Endothelial cell of umbilical vein (primary cell): ENCODE data around the gene SGSM2. TPM values are rescaled to one million over a fixed set of nuclear protein-coding genes. Genes with fewer than 3 reads are reported as not detected.

Experiments used
- BruUV-seq: library from RNA; stranded (reverse); fragments of 400-500 nt; replicated peaks from 2 replicates; lab custom pipeline; 2021; lab: Mats Ljungman, UMichigan
- CTCF ChIA-PET: fragments of 300-600, 350-600 bp; sonication (Branson Sonifier 250); formaldehyde crosslinking; loops from one replicate; lab custom pipeline; 2021; ENCODE audit warnings: antibody characterized with exemption, inconsistent platforms; lab: Charles Lee
- POLR2A ChIA-PET: fragments of 300-600, 350-600 bp; sonication (Branson Sonifier 250); formaldehyde crosslinking; loops from one replicate; lab custom pipeline; 2021; ENCODE audit warnings: antibody characterized with exemption, inconsistent platforms; lab: Charles Lee
- DNase-seq: peaks from one replicate; pipeline ENCODE4 v3.0.0-alpha.2; 2011; ENCODE audit warnings: low read depth, low spot score
- FAIRE-seq: peaks from 2 replicates; lab custom pipeline; 2011; peaks lifted over from hg19 to GRCh38; lab: Jason Lieb, UNC
- H2AFZ ChIP-seq: 2 replicates; pipeline ENCODE4 v1.6.0; 2012; ENCODE audit warnings: low read depth, low read length, control low read depth, inconsistent platforms
- H3K27ac ChIP-seq: 2 replicates; pipeline ENCODE4 v1.5.1; 2011; ENCODE audit warnings: low read depth, mild to moderate bottlenecking, control low read depth, low read length, moderate library complexity; ENCODE audit not compliant: insufficient read depth
- H3K27me3 ChIP-seq, 2 experiments: 2 replicates each; pipeline versions ENCODE4 v1.6.0 to v1.6.1; 2011; ENCODE audit warnings: low read length in 2 of 2, mixed read lengths in 1 of 2; ENCODE audit not compliant: control insufficient read depth in 2 of 2, insufficient read depth in 2 of 2
- H3K36me3 ChIP-seq, 2 experiments: 2 replicates in 1 of 2; 3 replicates in 1 of 2; pipeline ENCODE4 v1.5.1; 2011; ENCODE audit warnings: low read length in 2 of 2, mild to moderate bottlenecking in 1 of 2, moderate library complexity in 1 of 2; ENCODE audit not compliant: control insufficient read depth in 2 of 2, insufficient read depth in 2 of 2; ENCODE audit errors: extremely low read depth in 1 of 2
- H3K4me1 ChIP-seq: 3 replicates; pipeline ENCODE4 v1.5.1; 2011; ENCODE audit warnings: mild to moderate bottlenecking, low read length; ENCODE audit not compliant: control insufficient read depth, insufficient read depth; ENCODE audit errors: extremely low read depth
- H3K4me2 ChIP-seq: 2 replicates; pipeline ENCODE4 v1.6.1; 2011; ENCODE audit warnings: low read length, control low read depth, mixed read lengths; ENCODE audit not compliant: insufficient read depth
- H3K4me3 ChIP-seq, 3 experiments: fragments of 200-600 bp in 1 of 3; sonication (generic), shearing (Covaris generic) in 1 of 3; replicated peaks in 1 of 3; 2 replicates each; pipeline ENCODE4 v1.5.1; 2011 to 2016; ENCODE audit warnings: control low read depth in 3 of 3, low read length in 3 of 3, mild to moderate bottlenecking in 2 of 3, inconsistent platforms in 1 of 3, low read depth in 1 of 3, moderate library complexity in 1 of 3; ENCODE audit not compliant: insufficient read depth in 1 of 3
- H3K79me2 ChIP-seq: 2 replicates; pipeline ENCODE4 v1.6.0; 2012; ENCODE audit warnings: low read length, inconsistent platforms; ENCODE audit not compliant: control insufficient read depth, insufficient read depth
- H3K9ac ChIP-seq: replicated peaks from 2 replicates; pipeline ENCODE3; 2011; ENCODE audit warnings: low read length, control low read depth; ENCODE audit not compliant: insufficient read depth; ENCODE audit errors: extremely low read depth
- H3K9me1 ChIP-seq: replicated peaks from 3 replicates; pipeline ENCODE4 v1.6.0; 2011; ENCODE audit warnings: mild to moderate bottlenecking, low read length; ENCODE audit not compliant: control insufficient read depth, insufficient read depth; ENCODE audit errors: extremely low read depth
- H3K9me3 ChIP-seq: replicated peaks from 2 replicates; pipeline ENCODE4 v1.5.1; 2012; ENCODE audit warnings: low read length, inconsistent platforms; ENCODE audit not compliant: control insufficient read depth, insufficient read depth
- H4K20me1 ChIP-seq: replicated peaks from 2 replicates; pipeline ENCODE3; 2011; ENCODE audit warnings: mild to moderate bottlenecking, low read length; ENCODE audit not compliant: control insufficient read depth, insufficient read depth; ENCODE audit errors: extremely low read depth
- CTCF ChIP-seq, 2 donors: IDR thresholded peaks; 1 replicate in 1 of 2; 2 replicates in 1 of 2; pipeline ENCODE4 v1.5.1; 2011; ENCODE audit warnings: low read length in 2 of 2, mild to moderate bottlenecking in 2 of 2, moderate library complexity in 2 of 2, control low read depth in 1 of 2, inconsistent platforms in 1 of 2, low read depth in 1 of 2; ENCODE audit not compliant: insufficient read depth in 1 of 2; ENCODE audit errors: extremely low read depth in 1 of 2
- EZH2 ChIP-seq: IDR thresholded peaks from 2 replicates; pipeline ENCODE4 v1.6.1; 2012; ENCODE audit warnings: borderline replicate concordance, low read depth, mild to moderate bottlenecking, moderate library complexity, low read length, inconsistent platforms; ENCODE audit not compliant: severe bottlenecking
- FOS ChIP-seq: IDR thresholded peaks from 2 replicates; pipeline ENCODE4 v1.6.1; 2011; ENCODE audit warnings: mild to moderate bottlenecking, low read length, moderate library complexity, borderline replicate concordance; ENCODE audit not compliant: insufficient read depth
- GATA2 ChIP-seq: IDR thresholded peaks from 2 replicates; pipeline ENCODE4 v1.7.0; 2011; ENCODE audit warnings: low read depth, mild to moderate bottlenecking, moderate library complexity, mixed read lengths, low read length; ENCODE audit not compliant: insufficient read length, insufficient read depth
- JUN ChIP-seq: IDR thresholded peaks from 2 replicates; pipeline ENCODE4 v1.6.1; 2011; ENCODE audit warnings: borderline replicate concordance, low read depth; ENCODE audit not compliant: insufficient read length, insufficient read depth
- MAX ChIP-seq: IDR thresholded peaks from 2 replicates; pipeline ENCODE4 v1.6.1; 2011; ENCODE audit not compliant: insufficient read depth, insufficient read length
- MYC ChIP-seq: IDR thresholded peaks from one replicate; pipeline ENCODE4 v1.6.1; 2011; ENCODE audit warnings: mild to moderate bottlenecking, low read depth, low read length
- POLR2A ChIP-seq: IDR thresholded peaks from 2 replicates; pipeline ENCODE4 v1.6.1; 2012; ENCODE audit warnings: low read depth, mild to moderate bottlenecking, control low read depth, low read length
- POLR2AphosphoS5 ChIP-seq: IDR thresholded peaks from 2 replicates; pipeline ENCODE4 v1.6.1; 2012; ENCODE audit warnings: low read depth, mild to moderate bottlenecking, control low read depth, low read length, moderate library complexity; ENCODE audit not compliant: insufficient read depth
- dilution Hi-C: fragments of 300-500 bp; cut with MboI; formaldehyde crosslinking; loops from one replicate; pipeline ENCODE4 v1.15.0; 2019; ENCODE audit warnings: low sequenced_read_pairs; ENCODE audit not compliant: extremely low pct_ligation_motif_present
- intact Hi-C: fragments of 100-400 bp; cut with micrococcal nuclease; formaldehyde crosslinking; loops from one replicate; pipeline ENCODE4 v1.10.0; 2022
- polyA plus RNA-seq, 4 experiments: library from polyadenylated mRNA; depleted of rRNA in 3 of 4; stranded (reverse) in 3 of 4; unstranded in 1 of 4; fragments of >200 nt; gene quantifications; 2 replicates each; pipeline versions ENCODE4 v1.2.1 to v1.2.3, GENCODE V29; 2011 to 2012; ENCODE audit warnings: missing spikeins in 1 of 4
- total RNA-seq: library from RNA; stranded (reverse); gene quantifications from 2 replicates; pipeline ENCODE4 v1.2.3, GENCODE V29; 2021

SGSM2 gene
- total and polyA plus RNA-seq, 2 donors (not counting 3 experiments of a cell fraction or from before 2014, with no cell fraction given), result 61.6 to 94.5 TPM

GRCh38 chr17:2346475-2346874, 9.2 kb downstream of the SGSM2 start:
- intact Hi-C loops, result no loop called here
- Histone ChIP-seq H4K20me1 (no peaks in the 10 kb centered on the region), H3K4me1 (no peaks in the 10 kb centered on the region), H2AFZ (no peak overlapping the region), H3K9ac (no peak overlapping the region), H3K4me3 (no peak overlapping the region), H3K36me3 (peaks cover 0 to 11% of the 10 kb centered on the region in 2 experiments), H3K4me2 (no peak overlapping the region), H3K9me3 (no peaks in the 10 kb centered on the region), H3K79me2 (no peaks in the 10 kb centered on the region), H3K27me3 (no peaks in the 10 kb centered on the region), H3K9me1 (no peaks in the 10 kb centered on the region), H3K27ac (no peak overlapping the region)
- FAIRE-seq, result no peak
- no TSS peak for BruUV-seq
- dilution Hi-C loops, result no loop called here
- POLR2A ChIA-PET, result interaction anchor here (0.7 kb wide), 1 partner anchor 300 kb away, joined by 4 read pairs; no protein-coding TSS in a partner anchor
- no peak for TF ChIP-seq FOS
- no peak for TF ChIP-seq CTCF (IDR thresholded peaks at IDR 0.05; ENCODE audit: extremely low read depth in 1 of 2, insufficient read depth in 1 of 2, low read depth in 1 of 2, low read length in 2 of 2)
- no peak for TF ChIP-seq POLR2A
- TF ChIP-seq MYC, result no peak
- no peak for TF ChIP-seq EZH2
- no peak for TF ChIP-seq POLR2AphosphoS5
- TF ChIP-seq MAX, result no peak
- TF ChIP-seq GATA2, result no peak
- TF ChIP-seq JUN, result no peak
- DNase-seq, result no peak
- CTCF ChIA-PET, result no interaction called here
